HFFc6 (cell line): ENCODE data around the gene SCN5A. TPM values are rescaled to one million over a fixed set of nuclear protein-coding genes. Genes with fewer than 3 reads are reported as not detected.

Source experiments
- DNase-seq: peaks from one replicate; pipeline ENCODE4 v3.0.0-alpha.2; 2018
- H3K27ac Mint-ChIP-seq: 2 replicates; pipeline ENCODE4 v1.8.0; 2020; ENCODE audit warnings: mild to moderate bottlenecking, mixed read lengths
- H3K27me3 Mint-ChIP-seq: 2 replicates; pipeline ENCODE4 v1.8.0; 2021; ENCODE audit warnings: mild to moderate bottlenecking, moderate library complexity, mixed read lengths; ENCODE audit not compliant: insufficient read depth
- H3K36me3 Mint-ChIP-seq: 2 replicates; pipeline ENCODE4 v1.8.0; 2021; ENCODE audit warnings: low read depth, mixed read lengths
- H3K4me1 Mint-ChIP-seq: 2 replicates; pipeline ENCODE4 v1.8.0; 2020; ENCODE audit warnings: low read depth, mixed read lengths
- H3K4me3 Mint-ChIP-seq: 2 replicates; pipeline ENCODE4 v1.8.0; 2020; ENCODE audit warnings: mild to moderate bottlenecking, moderate library complexity, mixed read lengths
- H3K9me3 Mint-ChIP-seq: 2 replicates; pipeline ENCODE4 v1.8.0; 2020; ENCODE audit warnings: mild to moderate bottlenecking, mixed read lengths
- total RNA-seq, 6 experiments: library from RNA; stranded (reverse); fragmentation: NEBNext Ultra II Directional; extraction: Animal tissue kit (Norgen Biotek cat#: 25700); gene quantifications; 2 replicates in 1 of 6; 3 replicates in 5 of 6; pipeline ENCODE4 v1.2.3, GENCODE V29; 2021
- TF ChIP-seq, protein P1 (sequence below): fragments of 200-600 bp; sonication (generic); IDR thresholded peaks from 2 replicates; pipeline ENCODE4 v1.5.0; 2021; ENCODE audit warnings: antibody characterized with exemption, mild to moderate bottlenecking

SCN5A gene
- total RNA-seq, 6 experiments from 2014 or later, result 0.05 to 0.46 (median 0.28) TPM; not detected in 3

DNA sequence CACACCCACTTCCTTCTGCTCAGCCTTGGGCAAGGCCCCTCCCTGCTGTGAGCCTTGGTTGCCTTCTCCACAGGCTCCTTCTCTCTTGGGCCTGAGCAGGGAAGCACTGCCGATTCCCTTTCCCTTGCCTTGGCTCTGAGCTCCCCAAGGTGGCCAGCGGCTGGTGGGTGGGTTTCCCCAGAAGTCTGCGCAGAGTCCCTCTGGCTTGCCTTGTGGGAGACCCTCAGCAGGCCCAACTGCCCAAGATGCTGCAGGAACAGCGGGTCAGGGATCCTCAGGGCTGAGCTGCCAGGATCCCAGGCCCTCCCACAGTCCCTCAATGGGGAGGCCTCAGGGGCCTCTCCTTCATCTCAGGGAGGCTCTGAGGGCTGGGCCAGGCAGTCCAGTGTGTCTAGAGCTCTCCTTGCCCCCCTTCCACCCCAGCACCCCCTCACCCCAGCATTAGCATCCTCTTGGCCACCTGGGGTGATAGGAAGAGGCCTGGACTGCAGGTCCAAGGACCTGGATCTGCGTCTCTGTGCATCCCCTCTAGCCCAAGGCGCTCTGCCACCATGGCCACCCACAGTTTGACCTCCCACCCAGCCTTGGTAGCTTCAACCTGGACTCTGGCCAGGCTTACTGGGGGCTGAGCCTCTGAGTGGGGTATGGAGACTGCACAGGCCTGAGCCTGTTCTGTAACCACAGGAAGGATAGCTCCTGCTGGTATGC is 84.7 kb downstream of the SCN5A start:
- Mint-ChIP-seq H3K4me3 (no peak overlapping the region), H3K27ac (no peak overlapping the region), H3K9me3 (no peaks in the 10 kb centered on the region), H3K27me3 (peaks cover 11% of the 10 kb centered on the region), H3K4me1 (no peaks in the 10 kb centered on the region), H3K36me3 (no peaks in the 10 kb centered on the region)
- DNase-seq, result no peak
- TF ChIP-seq, protein P1, sequence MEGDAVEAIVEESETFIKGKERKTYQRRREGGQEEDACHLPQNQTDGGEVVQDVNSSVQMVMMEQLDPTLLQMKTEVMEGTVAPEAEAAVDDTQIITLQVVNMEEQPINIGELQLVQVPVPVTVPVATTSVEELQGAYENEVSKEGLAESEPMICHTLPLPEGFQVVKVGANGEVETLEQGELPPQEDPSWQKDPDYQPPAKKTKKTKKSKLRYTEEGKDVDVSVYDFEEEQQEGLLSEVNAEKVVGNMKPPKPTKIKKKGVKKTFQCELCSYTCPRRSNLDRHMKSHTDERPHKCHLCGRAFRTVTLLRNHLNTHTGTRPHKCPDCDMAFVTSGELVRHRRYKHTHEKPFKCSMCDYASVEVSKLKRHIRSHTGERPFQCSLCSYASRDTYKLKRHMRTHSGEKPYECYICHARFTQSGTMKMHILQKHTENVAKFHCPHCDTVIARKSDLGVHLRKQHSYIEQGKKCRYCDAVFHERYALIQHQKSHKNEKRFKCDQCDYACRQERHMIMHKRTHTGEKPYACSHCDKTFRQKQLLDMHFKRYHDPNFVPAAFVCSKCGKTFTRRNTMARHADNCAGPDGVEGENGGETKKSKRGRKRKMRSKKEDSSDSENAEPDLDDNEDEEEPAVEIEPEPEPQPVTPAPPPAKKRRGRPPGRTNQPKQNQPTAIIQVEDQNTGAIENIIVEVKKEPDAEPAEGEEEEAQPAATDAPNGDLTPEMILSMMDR, result no peak

DNA sequence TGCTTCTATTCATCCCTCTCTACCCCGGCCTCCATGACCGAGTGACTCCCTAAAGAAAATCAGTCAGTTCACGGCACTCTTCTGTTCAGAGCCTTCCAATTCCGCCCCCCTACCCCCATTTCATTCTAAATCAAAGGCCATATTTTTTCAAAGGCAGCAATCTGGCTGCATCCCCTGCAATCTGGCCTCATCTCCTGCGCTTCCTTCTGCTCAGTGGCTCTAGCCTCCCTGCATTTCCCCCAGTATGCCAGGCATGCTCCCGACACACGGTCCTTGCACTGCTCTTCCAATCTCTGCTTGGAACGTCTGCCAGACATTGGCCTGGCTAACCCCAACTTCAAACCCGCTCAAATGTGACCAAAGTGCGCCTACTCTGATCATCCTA is 85.6 kb downstream of the SCN5A start:
- no peak overlapping the region for H3K4me3 Mint-ChIP-seq
- H3K27me3 Mint-ChIP-seq, result peaks cover 11% of the 10 kb centered on the region
- H3K9me3 Mint-ChIP-seq, result no peaks in the 10 kb centered on the region
- DNase-seq, result no peak
- H3K27ac Mint-ChIP-seq, result no peak overlapping the region
- TF ChIP-seq, protein P1, result no peak
- H3K4me1 Mint-ChIP-seq, result no peaks in the 10 kb centered on the region
- no peaks in the 10 kb centered on the region for H3K36me3 Mint-ChIP-seq

DNA sequence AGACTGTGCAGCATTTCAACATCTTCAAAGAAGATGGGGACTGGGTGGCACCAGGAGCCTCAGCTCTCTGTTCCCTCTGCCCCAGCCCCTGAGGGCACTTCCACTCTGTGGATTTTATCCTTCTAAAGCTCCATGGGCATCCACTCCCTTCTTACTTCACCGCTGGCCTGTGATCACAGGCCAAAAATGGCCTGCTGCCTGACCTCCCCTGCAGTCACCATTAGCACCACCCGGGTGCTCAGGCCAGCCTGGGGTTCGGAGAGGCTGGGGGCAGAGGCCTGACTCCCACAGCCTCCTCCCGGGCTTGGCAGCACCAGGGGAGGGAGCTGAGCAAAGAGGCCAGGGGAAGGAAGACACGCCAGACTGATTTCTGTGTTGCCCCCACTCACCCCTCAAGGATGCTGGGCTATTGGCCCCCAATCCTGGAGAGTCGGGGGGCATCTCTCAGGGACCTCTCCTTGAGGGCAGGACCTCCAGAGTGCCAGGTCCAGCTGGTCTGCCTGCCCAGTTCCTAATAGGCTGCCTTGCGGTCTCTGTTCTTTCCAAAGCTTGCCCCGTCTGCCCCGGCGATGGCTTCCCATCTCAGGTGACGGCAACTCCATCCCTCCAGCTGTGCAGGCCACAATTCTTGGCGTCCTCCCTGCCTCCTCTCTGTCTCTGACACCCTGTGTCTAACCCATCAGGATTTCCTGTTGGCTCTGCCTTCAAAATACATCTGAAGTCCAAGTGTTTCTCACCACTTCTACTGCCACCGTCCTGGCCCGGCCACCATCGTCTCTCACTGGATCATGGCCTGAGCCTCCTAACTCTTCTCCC is 86.2 kb downstream of the SCN5A start:
- TF ChIP-seq, protein P1, result no peak
- no peak for DNase-seq
- Mint-ChIP-seq H3K4me3 (no peak overlapping the region), H3K36me3 (no peaks in the 10 kb centered on the region), H3K27me3 (peaks cover 11% of the 10 kb centered on the region), H3K9me3 (no peaks in the 10 kb centered on the region), H3K4me1 (no peaks in the 10 kb centered on the region), H3K27ac (no peak overlapping the region)

DNA sequence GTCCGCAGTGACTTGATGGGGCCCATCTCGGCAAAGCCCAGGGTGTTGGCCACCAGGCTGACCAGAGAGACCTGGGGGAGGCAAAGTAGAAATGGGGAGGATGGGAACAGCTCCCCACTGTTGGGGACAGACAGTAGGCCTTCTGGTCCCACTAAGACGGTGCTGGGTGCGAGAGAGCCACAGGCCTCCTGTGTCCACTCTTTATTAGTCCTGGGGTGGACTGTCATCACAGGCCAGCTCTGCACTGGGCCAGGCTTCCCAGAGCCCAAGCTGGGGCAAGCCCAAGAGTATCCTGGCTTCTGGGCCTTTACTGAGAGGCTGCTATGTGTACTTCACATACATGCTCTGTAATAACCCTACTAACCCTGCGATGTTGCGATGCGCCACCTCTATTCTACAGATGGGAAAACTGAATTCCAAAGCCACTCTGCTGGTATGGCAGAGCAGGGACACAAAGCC is 87.0 kb downstream of the SCN5A start:
- H3K9me3 Mint-ChIP-seq, result no peaks in the 10 kb centered on the region
- TF ChIP-seq, protein P1, result no peak
- H3K36me3 Mint-ChIP-seq, result no peaks in the 10 kb centered on the region
- DNase-seq, result no peak
- H3K4me3 Mint-ChIP-seq, result no peak overlapping the region
- peaks cover 11% of the 10 kb centered on the region for H3K27me3 Mint-ChIP-seq
- no peak overlapping the region for H3K27ac Mint-ChIP-seq
- no peaks in the 10 kb centered on the region for H3K4me1 Mint-ChIP-seq

DNA sequence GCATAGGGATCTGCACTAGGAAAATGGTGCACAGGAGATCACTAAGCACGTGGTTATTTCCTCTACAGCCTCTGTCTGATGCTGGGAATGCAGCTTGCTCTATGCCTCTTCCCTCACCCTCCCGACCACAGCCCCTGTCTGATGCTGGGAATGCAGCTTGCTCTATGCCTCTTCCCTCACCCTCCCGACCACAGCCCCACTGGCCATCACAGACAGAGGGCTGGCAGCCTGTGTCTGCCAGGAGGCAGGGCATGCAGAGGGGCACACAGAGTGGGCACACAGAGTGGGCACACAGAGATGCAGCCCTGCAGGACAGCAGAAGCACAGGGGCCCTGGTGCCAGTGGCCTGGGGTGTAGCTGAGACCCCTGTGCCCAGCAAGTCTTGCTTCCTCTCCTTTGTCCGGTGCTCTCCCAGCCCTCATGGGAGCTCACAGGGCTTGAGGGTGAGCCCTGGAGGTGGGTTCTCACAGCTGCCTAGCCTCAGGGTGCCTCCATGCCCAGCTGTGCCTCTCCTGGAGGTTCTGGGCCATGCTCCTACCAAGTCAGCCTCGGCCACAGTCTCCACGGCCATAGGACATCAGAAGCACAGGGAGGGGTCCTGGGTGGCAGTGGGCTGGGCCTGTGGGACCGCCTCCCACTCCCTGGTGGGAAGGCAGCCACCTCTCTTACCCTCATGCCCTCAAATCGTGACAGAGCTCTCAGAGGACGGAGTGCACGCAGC is 87.6 kb downstream of the SCN5A start:
- no peak for DNase-seq
- no peaks in the 10 kb centered on the region for H3K36me3 Mint-ChIP-seq

More for the DNA sequence above, 87.6 kb downstream of the SCN5A start:
- H3K4me3 Mint-ChIP-seq, result no peak overlapping the region
- H3K27ac Mint-ChIP-seq, result no peak overlapping the region
- H3K4me1 Mint-ChIP-seq, result no peaks in the 10 kb centered on the region
- TF ChIP-seq, protein P1, result no peak
- H3K9me3 Mint-ChIP-seq, result no peaks in the 10 kb centered on the region
- H3K27me3 Mint-ChIP-seq, result peaks cover 11% of the 10 kb centered on the region
